ENCODE results near the gene PHETA1.
"Not testable (repeated sequence)": the region's sequence is repeated elsewhere in the genome, so short reads cannot be mapped to it uniquely, and the experiment has no call there.

DNA sequence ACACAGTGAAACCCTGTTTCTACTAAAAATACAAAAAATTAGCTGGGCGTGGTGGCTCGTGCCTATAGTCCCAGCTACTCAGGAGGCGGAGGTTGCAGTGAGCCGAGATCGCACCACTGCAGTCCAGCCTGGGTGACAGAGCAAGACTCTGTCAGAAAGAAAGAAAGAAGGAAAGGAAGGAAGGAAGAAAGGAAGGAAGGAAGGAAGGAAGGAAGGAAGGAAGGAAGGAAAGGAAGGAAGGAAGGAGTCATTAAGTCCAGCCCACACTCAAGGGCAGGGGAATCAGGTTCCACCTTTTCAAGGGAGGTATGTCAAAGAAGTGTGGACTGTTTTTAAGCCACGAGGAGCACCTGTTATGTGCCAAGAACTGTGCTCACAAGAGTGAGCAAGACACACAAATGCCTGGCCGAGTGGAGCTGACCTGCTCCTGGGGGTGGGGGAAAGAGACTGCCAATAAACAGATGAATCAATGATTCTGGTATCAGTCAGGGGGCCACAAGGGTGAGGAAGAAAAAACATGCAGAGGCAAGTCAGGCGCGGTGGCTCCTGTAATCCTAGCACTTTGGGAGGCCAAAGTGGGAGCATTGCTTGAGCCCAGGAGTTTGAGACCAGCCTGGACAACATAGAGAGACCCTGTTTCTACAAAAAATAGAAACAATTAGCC, 31.0 kb upstream of the PHETA1 start:
- TF ChIP-seq, protein P1, sequence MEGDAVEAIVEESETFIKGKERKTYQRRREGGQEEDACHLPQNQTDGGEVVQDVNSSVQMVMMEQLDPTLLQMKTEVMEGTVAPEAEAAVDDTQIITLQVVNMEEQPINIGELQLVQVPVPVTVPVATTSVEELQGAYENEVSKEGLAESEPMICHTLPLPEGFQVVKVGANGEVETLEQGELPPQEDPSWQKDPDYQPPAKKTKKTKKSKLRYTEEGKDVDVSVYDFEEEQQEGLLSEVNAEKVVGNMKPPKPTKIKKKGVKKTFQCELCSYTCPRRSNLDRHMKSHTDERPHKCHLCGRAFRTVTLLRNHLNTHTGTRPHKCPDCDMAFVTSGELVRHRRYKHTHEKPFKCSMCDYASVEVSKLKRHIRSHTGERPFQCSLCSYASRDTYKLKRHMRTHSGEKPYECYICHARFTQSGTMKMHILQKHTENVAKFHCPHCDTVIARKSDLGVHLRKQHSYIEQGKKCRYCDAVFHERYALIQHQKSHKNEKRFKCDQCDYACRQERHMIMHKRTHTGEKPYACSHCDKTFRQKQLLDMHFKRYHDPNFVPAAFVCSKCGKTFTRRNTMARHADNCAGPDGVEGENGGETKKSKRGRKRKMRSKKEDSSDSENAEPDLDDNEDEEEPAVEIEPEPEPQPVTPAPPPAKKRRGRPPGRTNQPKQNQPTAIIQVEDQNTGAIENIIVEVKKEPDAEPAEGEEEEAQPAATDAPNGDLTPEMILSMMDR (IDR thresholded peaks at IDR 0.05; ENCODE audit: low read length), result not testable (repeated sequence)
- not testable (repeated sequence) for TF ChIP-seq EZH2 (IDR thresholded peaks at IDR 0.05; ENCODE audit: borderline replicate concordance, low read length)
